HepG2 (cell line): ENCODE measurements around the gene HDAC4. TPM values are rescaled to one million over a fixed set of nuclear protein-coding genes. Genes with fewer than 3 reads are reported as not detected.

ENCODE experiments used
- ARID4A ChIP-seq: sonication (generic); formaldehyde crosslinking; IDR thresholded peaks from 2 replicates; pipeline ENCODE4 v1.5.0; 2020; ENCODE audit warnings: mild to moderate bottlenecking, missing genetic modification reagents, borderline replicate concordance
- GATAD2A ChIP-seq: IDR thresholded peaks from 2 replicates; pipeline ENCODE4 v1.6.1; 2016
- HNRNPL ChIP-seq: fragments of 200-400 bp; formaldehyde crosslinking; IDR thresholded peaks from 2 replicates; pipeline ENCODE4 v1.6.1; 2017; ENCODE audit warnings: mild to moderate bottlenecking, low read depth, low read length
- NCOR1 ChIP-seq: fragments of 200-600 bp; sonication (generic); IDR thresholded peaks from 2 replicates; pipeline ENCODE4 v1.7.0; 2017; ENCODE audit warnings: antibody characterized with exemption, low read length, borderline replicate concordance
- NR0B2 ChIP-seq: sonication (generic); formaldehyde crosslinking; IDR thresholded peaks from 2 replicates; pipeline ENCODE4 v1.4.0; 2020; ENCODE audit warnings: mild to moderate bottlenecking, missing genetic modification reagents
- NR2C2 ChIP-seq: sonication (generic); formaldehyde crosslinking; IDR thresholded peaks from 2 replicates; pipeline ENCODE4 v1.4.0; 2020; ENCODE audit warnings: missing genetic modification reagents, mild to moderate bottlenecking, moderate library complexity, borderline replicate concordance
- PATZ1 ChIP-seq: sonication (generic); formaldehyde crosslinking; IDR thresholded peaks from 2 replicates; pipeline ENCODE4 v1.4.0; 2020; ENCODE audit warnings: missing genetic modification reagents
- PRDM10 ChIP-seq: sonication (generic); formaldehyde crosslinking; IDR thresholded peaks from 2 replicates; pipeline ENCODE4 v1.4.0; 2020; ENCODE audit warnings: low read depth, missing genetic modification reagents
- SAP130 ChIP-seq: IDR thresholded peaks from 2 replicates; pipeline ENCODE4 v1.6.1; 2016; ENCODE audit warnings: low read depth
- UBTF ChIP-seq: sonication (generic); formaldehyde crosslinking; IDR thresholded peaks from 2 replicates; pipeline ENCODE4 v1.4.0; 2020; ENCODE audit warnings: mild to moderate bottlenecking, missing genetic modification reagents
- ZFX ChIP-seq: sonication (generic); formaldehyde crosslinking; IDR thresholded peaks from 2 replicates; pipeline ENCODE4 v1.4.0; 2020; ENCODE audit warnings: mild to moderate bottlenecking, low read depth, missing genetic modification reagents, moderate library complexity
- ZNF350 ChIP-seq: sonication (generic); formaldehyde crosslinking; IDR thresholded peaks from 2 replicates; pipeline ENCODE4 v1.4.0; 2020; ENCODE audit warnings: mild to moderate bottlenecking, low read depth, missing genetic modification reagents, borderline replicate concordance
- ZNF501 ChIP-seq: sonication (generic); formaldehyde crosslinking; IDR thresholded peaks from 2 replicates; pipeline ENCODE4 v1.5.1; 2020; ENCODE audit warnings: mild to moderate bottlenecking, moderate library complexity, missing genetic modification reagents
- ZNF563 ChIP-seq: sonication (generic); formaldehyde crosslinking; IDR thresholded peaks from 2 replicates; pipeline ENCODE4 v1.8.0; 2022; ENCODE audit warnings: mild to moderate bottlenecking, moderate library complexity, missing genetic modification reagents
- ZNF652 ChIP-seq: IDR thresholded peaks from 2 replicates; pipeline ENCODE4 v1.6.1; 2016; ENCODE audit warnings: low read depth, borderline replicate concordance
- polyA plus RNA-seq, 8 experiments: library from polyadenylated mRNA; depleted of rRNA in 3 of 8; stranded (reverse) in 7 of 8; unstranded in 1 of 8; fragments of >200 nt; fragmentation: Illumina TruSeq in 4 of 8; extraction: Trizol in 4 of 8; gene quantifications; 2 replicates each; pipeline versions ENCODE4 v1.2.1 to v1.2.3, GENCODE V29; 2011 to 2016; ENCODE audit warnings: low read depth in 4 of 8, missing spikeins in 1 of 8, mixed read lengths in 1 of 8; ENCODE audit not compliant: insufficient read depth in 1 of 8
- total RNA-seq, 5 experiments: library from RNA; depleted of rRNA; stranded (reverse); fragments of >200 nt; fragmentation: Illumina TruSeq; extraction: Trizol; gene quantifications; 2 replicates each; pipeline ENCODE4 v1.2.3, GENCODE V29; 2016; ENCODE audit warnings: low read depth in 1 of 5

HDAC4 gene
- total and polyA plus RNA-seq, 2 of the 13 experiments (the other 11 are each of a cell fraction or from before 2014, with no cell fraction given) = 10.1 to 11.5 TPM

GRCh38 chr2:239040152-239040761, 360.6 kb downstream of the HDAC4 start (continued):
- 0 out of 2 replicates have a peak, but pooled peaks have one; percentile 54 for TF ChIP-seq NR0B2
- no peak for TF ChIP-seq ZNF563 (CRISPR knock-in tag)
- peak; percentile 47; the same call in 1 of the 2 replicates for TF ChIP-seq UBTF (CRISPR knock-in tag)
- TF ChIP-seq ZNF652 (CRISPR knock-in tag) = no peak
- TF ChIP-seq NR2C2 (CRISPR knock-in tag) = no peak
- peak; percentile 53 for TF ChIP-seq ZFX (CRISPR knock-in tag)
- TF ChIP-seq PATZ1 (CRISPR knock-in tag) = peak; percentile 98
- TF ChIP-seq ZNF501 (CRISPR knock-in tag) = peak; percentile 56; the same call in 1 of the 2 replicates
- peak; percentile 47; the same call in 1 of the 2 replicates for TF ChIP-seq SAP130
- TF ChIP-seq PRDM10 (CRISPR knock-in tag) = peak; percentile 90
- peak; percentile 26; the same call in 1 of the 2 replicates for TF ChIP-seq ARID4A (CRISPR knock-in tag)
- peak; percentile 22; the same call in 1 of the 2 replicates for TF ChIP-seq NCOR1
- TF ChIP-seq ZNF350 (CRISPR knock-in tag) = peak; percentile 68; the same call in 1 of the 2 replicates
- peak; percentile 25; the same call in 1 of the 2 replicates for TF ChIP-seq HNRNPL
- peak; percentile 57 for TF ChIP-seq GATAD2A (CRISPR knock-in tag)
